Iris pigment epithelial cell (primary cell): Measurements from ENCODE around the gene CNGA4.
"Not testable (repeated sequence)": the region's sequence is repeated elsewhere in the genome, so short reads cannot be mapped to it uniquely, and the experiment has no call there.

ENCODE experiments used
- DNase-seq: peaks from one replicate; pipeline ENCODE4 v3.0.0-alpha.2; 2011; ENCODE audit warnings: low read depth

Gene CNGA4

DNA sequence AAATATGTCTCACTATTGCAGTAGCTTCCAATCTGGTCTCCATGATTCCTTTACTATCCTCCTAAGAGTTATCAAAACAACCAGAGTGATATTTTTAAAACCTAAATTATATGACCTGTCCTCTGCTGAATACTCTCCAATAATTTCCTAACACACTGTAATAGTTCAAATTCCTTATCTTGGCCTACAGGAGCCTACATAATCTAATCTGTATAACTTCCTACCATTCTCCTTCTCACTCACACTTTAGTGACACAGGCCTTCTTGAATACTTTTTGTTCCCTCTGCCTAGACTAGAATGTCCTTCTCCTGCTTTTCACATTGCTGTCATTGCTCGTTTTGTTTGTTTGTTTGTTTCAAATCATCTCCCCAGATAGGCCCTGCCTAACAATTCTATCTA lies 13.9 kb upstream of the CNGA4 start:
- no peak for DNase-seq

DNA sequence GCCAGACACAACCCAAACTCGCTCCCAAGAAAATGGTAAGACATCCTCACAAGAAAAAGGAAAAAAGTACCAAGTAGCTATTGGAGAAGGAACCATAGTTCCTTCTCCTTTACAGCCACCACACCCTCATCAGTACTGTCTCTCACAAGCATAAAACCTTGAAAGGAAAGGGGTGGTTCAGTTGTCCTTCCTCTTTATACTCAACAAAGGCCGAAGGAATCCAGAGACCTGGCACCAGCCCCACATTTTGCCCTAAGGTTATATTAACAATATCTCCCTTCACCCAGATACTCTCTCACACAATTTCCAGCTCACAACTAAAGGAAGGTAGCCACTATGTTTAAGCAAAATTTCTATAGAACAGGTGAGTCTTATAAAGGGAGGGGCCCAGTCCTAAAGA lies 13.0 kb upstream of the CNGA4 start:
- DNase-seq: no peak

DNA sequence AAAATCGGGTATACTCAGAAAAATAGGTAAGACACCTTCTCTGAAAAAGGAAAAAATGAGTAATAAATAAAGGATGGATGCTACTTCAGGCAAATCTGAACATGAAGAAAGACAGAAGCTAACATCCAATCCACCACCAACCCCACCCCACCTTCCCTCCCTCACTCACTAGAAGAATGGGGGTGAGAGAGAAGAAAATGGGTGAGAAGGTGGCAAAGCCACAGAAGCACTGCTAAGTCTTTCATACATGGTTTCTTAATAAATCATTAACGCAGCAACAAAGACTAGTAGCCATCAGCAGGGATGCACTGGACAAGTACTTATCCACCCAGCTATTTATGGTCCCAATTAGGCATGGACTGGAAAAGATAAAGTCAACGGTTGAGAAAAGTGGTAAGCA lies 10.4 kb upstream of the CNGA4 start:
- no peak for DNase-seq

DNA sequence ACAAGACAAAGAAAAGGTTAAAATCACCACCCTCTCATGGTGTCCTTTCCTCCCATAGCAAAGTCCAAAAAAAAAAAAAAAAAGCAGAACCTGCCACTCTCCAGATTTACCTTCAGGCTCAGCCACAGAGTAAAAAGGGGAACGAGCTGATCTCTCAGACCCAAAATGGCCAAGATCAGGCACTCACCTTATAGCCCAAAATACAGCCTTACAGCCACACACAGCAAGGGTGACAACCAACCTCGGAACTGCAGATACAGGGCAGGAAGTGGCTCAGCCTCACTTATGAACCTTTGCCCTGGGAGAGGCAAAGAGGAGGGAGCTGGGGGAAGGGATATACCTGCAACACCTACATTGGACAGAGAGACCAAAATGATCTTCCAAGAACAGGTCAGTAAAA lies 9.0 kb upstream of the CNGA4 start:
- no peak for DNase-seq

DNA sequence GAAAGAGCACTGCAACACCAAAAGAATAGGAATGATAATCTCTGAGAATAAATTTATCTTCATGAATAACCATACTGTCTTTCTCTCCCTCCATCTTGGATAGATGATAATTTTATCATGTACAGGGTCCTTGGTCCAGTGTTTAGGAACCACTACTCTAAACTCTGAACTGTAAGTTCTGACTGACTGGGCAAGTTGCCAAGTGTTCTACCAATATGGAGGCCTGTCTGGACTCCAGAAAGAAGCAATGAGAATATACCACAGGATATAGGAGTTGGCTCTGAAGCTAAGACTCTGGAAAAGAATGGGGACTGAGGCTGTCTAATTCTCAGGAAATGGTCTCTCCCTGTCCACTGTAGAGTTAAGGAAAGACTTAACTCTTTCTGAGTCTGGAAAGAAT lies 6.0 kb upstream of the CNGA4 start:
- DNase-seq: no peak

DNA sequence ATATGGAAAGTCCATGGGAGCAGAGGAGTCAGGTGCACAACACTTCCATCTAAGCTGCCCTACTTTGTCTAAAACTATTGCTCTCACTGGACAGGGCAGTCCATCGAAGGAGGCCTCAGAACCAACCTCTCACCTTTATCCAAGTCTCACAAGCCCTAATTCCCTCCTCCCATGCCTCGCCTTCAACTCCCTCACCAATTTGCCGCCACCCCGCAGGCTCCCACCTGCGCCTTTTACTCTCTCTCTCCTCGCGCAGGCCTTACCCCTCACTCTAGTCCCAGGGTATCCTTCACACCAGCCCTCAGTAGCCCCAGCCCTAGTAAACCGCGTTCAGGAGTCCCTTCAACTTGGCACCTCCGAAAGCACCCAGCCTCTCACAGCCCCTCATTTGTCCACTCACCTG lies 4.9 kb upstream of the CNGA4 start:
- DNase-seq: peak; percentile 8

DNA sequence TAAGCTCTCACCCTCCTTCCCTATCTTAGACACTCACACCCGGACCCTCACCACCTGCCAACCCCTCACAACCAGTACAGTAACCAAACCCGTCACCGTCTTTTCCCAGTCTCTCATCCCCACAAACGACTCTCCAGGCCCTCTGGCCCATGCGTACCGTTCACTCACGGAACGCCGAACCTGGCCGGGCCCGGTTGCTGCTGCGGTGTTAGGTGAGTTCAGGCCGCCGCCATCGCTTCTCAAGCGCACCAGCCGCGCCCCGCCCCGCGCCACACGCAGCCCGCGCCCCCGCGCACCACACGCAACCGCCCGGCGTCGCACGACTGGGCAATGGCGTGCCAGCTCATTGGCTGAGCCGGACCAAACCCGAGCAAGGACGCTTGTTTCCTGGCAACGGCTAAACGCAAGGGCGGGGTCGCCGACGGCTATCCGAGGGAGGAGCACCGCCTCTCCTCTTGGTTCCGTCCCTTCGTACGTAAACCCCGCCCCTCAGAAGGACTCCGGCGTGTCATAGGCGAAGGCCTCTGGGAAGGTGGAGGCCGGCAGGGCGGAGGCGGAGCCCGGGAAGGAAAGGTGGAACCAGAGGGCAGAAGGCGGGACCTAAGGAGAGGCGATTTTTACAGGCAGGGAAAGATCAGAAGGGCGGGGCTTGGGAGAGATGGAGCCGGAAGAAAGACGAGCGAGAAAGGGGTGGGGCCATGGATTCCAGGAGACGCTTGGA lies 4.3 kb upstream of the CNGA4 start, which contains the start of gene FHIP1B:
TSS of gene FHIP1B (minus strand) at position 250 of the 721 bp plus-strand sequence. CDS start 10,120 bp downstream, outside the sequence.
- peak; percentile 100 for DNase-seq

DNA sequence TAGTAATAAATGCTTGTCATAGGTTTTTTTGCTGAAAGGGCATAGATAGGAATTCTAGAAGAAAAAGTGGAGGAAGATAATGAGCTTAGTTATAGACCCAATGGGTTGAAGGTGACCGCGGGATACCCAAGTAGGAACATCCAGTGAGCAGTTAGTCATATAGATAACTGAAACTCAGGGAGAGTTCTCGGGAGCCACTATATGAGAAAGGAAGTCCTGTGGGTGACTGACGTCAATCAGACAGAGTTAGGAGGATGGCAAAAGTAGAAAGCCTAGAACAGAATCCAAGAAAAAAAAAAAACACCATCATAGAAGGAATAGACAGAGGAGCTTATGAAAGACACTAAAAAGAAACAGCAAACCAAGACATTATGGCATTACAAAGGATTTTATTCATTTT lies 1.6 kb upstream of the CNGA4 start:
- DNase-seq: no peak

DNA sequence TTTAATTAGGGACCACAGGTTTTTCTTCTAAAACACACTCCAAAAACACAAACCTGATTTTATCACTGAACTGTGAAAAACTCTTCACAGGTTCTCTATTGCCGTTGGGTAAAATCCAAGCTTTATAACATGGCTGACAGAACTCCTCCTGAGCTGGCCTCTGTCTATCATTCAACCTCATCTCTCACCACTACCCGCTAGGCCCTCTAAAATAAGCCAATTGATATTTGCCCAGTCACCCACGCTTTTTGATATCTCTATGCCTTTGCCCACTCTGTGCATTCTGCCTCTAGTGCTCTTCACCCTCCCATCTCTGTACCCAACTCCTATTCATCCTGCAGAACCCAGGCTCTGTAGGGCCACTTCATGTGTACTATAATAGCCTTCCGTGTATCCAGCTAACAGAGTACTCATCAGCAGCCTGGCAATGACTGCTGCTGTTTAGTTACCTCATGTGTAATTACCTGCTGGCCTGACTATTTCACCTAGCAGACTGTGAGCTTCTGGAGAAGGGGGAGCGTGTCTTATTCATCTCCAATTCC lies 1.1 kb upstream of the CNGA4 start:
- DNase-seq: no peak

DNA sequence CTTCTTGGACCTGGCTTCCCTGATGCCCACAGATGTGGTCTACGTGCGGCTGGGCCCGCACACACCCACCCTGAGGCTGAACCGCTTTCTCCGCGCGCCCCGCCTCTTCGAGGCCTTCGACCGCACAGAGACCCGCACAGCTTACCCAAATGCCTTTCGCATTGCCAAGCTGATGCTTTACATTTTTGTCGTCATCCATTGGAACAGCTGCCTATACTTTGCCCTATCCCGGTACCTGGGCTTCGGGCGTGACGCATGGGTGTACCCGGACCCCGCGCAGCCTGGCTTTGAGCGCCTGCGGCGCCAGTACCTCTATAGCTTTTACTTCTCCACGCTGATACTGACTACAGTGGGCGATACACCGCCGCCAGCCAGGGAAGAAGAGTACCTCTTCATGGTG lies 1.2 kb downstream of the CNGA4 start:
- DNase-seq: no peak

DNA sequence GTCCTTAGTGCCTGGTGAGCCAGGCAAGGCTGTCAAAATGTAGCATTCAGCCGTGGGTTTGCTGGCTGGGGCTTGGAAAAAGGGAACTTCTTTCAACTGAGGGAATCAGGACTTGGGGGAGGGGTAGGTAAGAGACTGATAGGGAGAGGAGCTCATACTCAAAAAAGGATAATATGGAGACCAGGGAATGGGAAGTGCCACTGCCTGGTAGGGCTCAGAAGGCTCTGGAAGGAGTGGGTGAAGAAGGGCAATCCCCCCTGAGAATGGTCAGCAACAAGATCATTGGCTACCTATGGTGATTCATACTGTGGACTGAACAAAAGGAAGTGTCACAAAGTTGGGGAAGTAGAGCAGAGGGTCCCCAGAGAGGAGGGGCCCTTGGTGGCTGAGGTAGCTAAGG lies 1.9 kb downstream of the CNGA4 start:
- DNase-seq: no peak

DNA sequence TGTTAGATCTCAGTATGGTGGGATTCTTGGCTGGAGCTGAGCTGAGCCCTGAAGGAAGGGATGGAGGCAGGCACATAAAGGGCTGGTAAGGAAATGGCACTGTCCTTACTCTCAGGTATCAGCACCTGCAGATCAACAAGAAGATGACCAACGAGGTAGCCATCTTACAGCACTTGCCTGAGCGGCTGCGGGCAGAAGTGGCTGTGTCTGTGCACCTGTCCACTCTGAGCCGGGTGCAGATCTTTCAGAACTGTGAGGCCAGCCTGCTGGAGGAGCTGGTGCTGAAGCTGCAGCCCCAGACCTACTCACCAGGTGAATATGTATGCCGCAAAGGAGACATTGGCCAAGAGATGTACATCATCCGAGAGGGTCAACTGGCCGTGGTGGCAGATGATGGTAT lies 2.4 kb downstream of the CNGA4 start:
- DNase-seq: no peak

DNA sequence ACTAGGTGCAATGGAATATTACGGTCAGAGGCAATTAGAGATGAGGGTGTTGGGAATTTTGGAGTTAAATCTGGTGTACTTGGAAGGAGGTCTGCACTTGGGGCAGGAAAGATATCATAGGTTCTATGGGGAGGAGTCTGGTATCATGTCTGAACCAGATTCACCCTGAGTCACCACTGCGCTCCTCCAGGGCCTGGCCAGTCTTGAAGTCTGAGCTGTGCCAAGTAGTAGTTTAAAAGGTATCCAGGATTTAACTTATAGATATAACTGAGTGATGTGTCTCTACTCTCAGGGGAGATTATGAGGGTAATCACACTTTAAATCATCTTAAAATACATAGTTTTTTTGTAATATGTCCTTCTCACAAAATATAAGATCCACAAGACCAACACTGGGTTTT lies 6.6 kb downstream of the CNGA4 start:
- no peak for DNase-seq

DNA sequence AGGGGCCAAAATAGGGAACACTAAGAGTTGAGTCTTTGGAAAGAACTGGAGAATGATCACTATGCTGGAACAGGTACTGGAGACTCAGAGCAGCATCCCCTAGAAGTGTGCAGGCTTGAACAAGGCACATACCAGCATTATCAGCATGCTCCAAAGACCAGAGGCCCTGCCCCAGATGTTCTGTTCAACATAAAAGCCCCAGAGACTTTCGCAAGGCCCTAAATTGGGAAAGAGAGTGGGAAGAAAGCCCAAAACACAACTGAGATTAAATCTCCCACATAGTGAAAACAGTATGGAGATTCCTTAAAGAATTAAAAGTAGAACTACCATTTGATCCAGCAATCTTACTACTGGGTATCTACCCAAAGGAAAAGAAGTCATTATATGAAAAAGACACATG lies 9.4 kb downstream of the CNGA4 start:
- DNase-seq: peak; percentile 16

DNA sequence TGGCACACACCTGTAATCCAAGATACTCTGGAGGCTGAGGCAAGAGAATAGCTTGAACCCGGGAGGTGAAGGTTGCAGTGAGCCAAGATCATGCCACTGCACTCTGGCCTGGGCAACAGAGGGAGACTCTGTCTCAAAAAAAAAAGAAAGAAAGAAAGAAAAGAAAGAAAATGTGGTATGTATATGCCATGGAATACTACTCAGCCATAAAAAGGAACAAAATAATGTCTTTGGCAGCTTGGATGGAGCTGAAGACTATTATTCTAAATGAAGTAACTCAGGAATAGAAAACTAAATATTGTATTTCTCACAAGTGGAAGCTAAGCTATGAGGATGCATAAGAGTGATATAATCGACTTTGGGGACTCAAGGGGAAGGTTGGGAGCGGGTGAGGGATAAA lies 10.0 kb downstream of the CNGA4 start:
- not testable (repeated sequence) for DNase-seq

DNA sequence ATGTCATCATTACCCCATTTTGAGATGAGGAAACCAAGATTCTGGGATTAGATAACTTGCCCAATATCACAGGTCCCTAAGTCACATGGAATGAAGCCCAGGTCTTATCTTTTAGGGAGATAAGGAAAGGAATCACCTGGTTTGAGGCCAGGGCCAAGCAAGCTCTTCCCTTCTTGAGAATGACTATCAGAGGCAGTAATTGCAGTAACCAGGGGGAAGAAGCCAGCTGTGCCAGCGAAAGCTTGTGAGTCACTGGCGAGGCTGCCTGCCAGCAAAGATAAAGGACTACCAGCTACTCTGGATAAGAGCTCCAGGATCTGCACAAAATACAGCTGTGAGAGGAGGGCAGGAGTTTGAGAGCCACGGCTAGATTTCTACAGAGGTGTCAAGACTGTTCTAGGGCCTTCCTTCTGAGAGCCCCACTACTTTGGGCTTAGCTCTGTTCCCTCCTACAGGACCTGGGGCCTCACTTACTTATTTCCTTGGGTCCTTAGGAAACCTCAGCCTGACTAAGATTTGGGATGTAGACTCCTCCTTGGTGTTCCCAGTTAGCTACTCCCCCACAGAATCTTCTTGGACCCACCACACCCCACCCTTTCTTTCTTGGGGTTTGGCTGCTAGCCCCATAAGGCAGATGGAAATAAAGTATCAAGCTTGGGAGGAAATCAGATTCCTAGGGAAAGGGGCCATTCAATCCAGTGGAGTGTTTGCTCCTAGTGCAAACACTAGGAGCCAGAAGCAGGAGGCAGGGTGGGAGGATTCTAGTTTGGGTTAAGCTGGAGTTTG lies 11.1 kb downstream of the CNGA4 start:
- DNase-seq: peak; percentile 65

DNA sequence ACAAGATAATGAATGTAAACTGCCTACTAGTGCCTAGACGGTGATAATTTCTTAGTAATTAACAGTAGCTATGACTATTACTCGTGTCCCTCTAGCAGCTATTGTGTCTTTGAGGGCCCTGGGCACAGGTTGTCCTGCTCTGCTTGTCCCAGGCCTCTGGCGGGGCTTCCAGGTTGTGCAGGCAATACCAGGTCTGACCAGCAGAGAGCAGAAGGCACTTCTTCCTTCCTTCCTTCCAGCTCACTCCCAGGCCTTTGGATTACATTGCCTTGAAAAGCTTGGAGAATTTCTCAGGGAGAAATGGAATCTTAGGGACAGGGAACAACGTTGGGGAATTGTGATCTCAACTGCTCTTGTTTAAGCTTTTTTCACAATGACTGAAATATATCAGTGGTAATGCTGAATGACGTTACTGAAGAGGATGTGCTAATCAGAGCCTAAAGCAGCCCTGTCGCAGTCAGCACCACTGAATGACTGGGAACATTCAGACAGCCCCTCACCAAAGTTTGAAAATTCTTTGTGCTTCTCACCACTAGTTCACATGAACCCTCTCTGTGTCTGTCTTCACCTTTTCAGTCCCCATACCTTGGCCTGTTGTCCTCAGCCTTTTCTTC lies 12.3 kb downstream of the CNGA4 start:
- peak; percentile 58 for DNase-seq

DNA sequence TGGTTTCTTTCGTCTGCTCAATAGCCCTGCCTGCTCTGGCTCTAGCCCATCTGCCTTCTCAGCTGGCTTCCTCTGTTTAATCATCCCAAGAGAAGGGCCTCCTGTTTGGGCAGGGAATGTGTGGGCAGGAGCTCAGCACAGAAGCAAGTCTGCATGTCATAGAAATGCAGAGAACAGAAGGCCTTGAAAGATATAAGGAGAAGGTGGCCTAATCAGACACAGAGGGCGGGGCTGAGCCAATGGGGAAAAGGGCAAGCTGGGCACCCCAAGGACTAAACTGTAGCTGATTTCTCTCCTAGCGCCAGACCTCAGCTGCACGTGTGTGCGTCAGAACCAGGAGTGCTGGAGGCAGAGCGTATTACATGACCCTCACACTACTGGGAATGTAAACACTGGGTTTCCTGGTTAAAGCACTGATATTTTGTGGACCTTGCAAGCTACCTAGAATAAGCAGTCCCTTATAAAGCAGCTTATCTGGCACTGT lies 13.1 kb downstream of the CNGA4 start:
- DNase-seq: peak; percentile 61

DNA sequence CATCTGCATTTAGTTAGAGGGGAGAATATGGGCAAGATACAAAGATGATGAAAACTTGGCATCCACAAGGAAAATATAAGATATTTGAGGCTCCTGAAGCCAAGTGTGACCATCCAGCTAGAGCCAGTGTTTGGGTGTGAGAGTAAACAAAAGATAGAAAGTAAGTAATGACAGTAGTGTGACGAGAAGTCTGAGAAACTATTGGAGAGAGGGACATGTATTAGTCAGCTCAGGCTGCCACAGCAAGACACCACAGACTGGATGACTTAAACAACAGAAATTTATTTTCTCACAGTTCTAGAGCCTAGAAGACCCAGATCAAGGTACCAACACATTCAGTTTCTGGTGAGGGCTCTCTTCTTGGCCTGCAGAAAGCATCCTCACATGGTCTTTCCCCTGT lies 14.3 kb downstream of the CNGA4 start:
- no peak for DNase-seq

DNA sequence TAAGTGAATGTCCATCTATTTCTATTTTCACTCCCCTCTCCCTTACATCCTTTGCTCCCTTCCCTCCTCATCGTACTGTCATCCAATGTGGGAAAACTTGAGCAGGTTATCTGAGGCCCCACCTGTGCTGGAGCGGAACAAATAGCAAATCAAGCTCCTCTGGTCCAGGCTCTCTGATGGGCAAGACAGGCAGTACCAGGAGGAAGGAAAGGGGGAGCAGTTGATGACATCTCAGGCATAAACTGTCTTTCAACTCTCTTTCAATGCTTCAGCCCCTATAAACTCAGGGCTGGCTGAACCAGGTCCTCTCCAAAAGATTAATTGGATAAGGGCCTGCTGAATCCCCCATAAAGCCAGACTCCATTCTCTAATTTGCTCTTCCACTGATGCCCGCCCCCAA lies 19.3 kb downstream of the CNGA4 start:
- DNase-seq: no peak

DNA sequence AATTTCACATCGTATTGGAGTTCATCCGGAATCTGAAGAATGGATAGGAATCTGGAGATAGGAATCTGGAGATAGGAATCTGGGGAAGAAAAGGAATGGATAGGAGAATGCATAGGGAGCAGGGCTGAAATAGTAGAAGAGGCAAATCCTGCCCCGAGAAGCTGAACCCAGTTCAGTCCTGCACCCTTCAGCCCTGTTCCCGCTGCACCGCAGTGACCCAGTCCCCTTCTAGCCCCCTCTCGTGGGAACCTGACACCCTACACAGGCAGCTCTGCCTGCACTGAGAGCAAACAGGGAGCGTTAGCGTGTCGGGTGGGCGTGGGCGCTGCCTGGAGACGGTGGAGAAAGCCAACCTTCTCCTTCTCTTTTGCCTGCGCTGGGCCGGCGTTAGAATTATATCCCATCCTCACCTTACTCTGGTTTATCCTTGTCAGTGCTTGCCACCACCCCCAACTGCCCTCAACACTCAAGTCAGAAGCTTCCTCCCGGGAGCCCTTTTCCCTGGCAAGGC lies 19.7 kb downstream of the CNGA4 start:
- no peak for DNase-seq

DNA sequence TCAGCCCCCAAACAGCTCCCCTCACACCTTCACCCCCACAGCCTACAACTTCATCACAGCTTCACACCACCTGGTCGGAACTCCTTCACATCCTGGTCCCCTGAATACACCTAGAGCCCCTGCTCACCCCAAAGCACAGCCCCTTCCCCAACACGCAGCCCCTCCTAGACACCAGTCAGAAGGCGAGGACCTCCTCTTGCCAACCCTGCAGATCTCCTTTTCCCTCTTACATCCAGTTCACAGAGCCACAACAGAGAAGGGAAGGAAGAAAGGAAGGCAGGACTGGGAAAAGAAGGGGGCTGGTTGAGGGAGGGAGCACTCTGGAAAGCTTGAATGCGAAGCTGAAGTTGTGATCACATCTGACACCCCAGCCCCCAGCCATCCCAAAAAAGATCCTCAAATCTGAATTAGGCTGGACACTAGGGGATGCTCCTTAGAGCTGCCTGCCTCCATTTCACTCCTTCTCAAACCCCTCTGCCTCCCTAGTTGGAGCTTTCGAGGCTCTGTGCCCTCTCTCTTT lies 21.4 kb downstream of the CNGA4 start:
- no peak for DNase-seq
